Body of pancreas (tissue), 4 donors: ENCODE measurements around the gene SRSF7.

Experiments
- CTCF ChIP-seq, 7 experiments: fragments of 450-650 bp in 4 of 7; fragments of 200-600 bp in 3 of 7; sonication (generic) in 3 of 7; IDR thresholded peaks; one replicate each; pipeline ENCODE4 v1.5.1; 2016 to 2019; ENCODE audit warnings: antibody characterized with exemption in 7 of 7
- POLR2A ChIP-seq, 3 donors: fragments of 450-650 bp; IDR thresholded peaks; one replicate each; pipeline ENCODE4 v1.6.1; 2016; ENCODE audit warnings: antibody characterized with exemption in 3 of 3, mild to moderate bottlenecking in 2 of 3

GRCh38 chr2:38765149-38765548, 14.0 kb upstream of the SRSF7 start:
- no peak for TF ChIP-seq POLR2A (IDR thresholded peaks at IDR 0.05)
- TF ChIP-seq CTCF (IDR thresholded peaks at IDR 0.05), result no peak
